Subcutaneous adipose tissue (tissue), 4 donors: ENCODE measurements around the gene PLA2G4D. TPM values are rescaled to one million over a fixed set of nuclear protein-coding genes. Genes with fewer than 3 reads are reported as not detected.

ENCODE experiments used
- CTCF ChIP-seq: fragments of 450-650 bp; IDR thresholded peaks from one replicate; pipeline ENCODE4 v1.5.1; 2016; ENCODE audit warnings: low read depth, mild to moderate bottlenecking, control low read depth, antibody characterized with exemption, moderate library complexity
- total RNA-seq, 4 donors: library from RNA; depleted of rRNA; stranded (reverse); fragments of >200 nt; gene quantifications; one replicate each; pipeline ENCODE4 v1.1.0, GENCODE V29; 2016

Gene PLA2G4D
- total RNA-seq, 4 donors from 2014 or later: 0.57 TPM; not detected in 3

DNA sequence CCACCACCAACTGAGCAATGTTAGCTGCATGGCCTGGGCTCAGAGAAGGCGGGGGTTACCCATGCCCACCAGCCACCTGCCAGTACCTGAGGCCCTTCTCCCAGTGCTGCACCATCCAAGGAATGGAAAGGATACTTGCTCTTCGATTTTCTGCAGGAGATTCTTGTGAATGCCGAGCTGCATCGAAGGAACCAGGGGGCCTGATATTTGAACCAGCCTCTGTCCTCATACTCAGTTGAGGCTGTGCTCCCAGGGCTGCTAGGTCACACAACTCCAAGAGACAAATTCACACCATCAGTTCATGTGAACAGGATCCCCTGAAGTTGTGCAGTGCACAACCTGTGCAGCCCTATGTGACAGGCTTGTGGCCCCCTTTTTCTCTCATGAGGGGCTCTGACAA is 44.0 kb upstream of the PLA2G4D start:
- no peak for TF ChIP-seq CTCF

- no peak for TF ChIP-seq CTCF
Measured at GRCh38 chr15:42137461-42138261, 43.3 kb upstream of the PLA2G4D start.

DNA sequence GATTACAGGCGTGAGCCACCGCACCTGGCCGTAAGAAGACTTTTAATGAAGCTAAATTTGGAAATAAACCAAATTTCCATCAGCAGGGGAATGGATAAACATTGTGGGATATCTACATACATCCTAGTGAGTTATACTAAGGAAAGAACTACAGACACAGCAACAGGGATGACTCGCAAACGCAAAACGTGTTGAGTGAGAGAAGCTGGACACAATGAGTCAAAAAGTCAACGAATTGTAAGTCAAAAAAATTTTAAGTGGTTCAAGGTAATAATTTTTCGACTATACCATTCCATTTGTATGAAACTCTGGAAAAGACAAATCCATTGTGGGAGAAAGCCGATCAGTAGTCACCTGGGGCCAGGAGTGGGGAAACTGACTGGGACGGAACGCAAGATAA is 42.2 kb upstream of the PLA2G4D start:
- no peak for TF ChIP-seq CTCF

DNA sequence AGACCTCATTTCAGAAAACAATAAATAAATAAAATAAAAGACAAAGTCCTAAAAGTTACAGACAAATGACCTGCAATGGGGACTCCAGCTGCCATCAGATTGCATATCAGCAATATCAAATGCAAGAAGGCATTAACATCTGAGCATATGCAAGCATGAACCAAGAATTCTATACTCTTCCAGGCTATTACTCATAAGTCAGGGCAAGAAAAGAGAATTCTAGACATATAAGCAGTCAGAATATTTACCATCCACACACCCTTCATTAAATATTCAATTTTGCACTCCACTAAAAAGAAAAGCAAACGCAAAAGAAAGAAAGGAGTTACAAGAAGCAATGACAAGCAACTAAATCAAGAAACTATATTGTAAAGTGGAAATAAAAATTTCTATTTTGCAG is 41.0 kb upstream of the PLA2G4D start:
- TF ChIP-seq CTCF: no peak

DNA sequence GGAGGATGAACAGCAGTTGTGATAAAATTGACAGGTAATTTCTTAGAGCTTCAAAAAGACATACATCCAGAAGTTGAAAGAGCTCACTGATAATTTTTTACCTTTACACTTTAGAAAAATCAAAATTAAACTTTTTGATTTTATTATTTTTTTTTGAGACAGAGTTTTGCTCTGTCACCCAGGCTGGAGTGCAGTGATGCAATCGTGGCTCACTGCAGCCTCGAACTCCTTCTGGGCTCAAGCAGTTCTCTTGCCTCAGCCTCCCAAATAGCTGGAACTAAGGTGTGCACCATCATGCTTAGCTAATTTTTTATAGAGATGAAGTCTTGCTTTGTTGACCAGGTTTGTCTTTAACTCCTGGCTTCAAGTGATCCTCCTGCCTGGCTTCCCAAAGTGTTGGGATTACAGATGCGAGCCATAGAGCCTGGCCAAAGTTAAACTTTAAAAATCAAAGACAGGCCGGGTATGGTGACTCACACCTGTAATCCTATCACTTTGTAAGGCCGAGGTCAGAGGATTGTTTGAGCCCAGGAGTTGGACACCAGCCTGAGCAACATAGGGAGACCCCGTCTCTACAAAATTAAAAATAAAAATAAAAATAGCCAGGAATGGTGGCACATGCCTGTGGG is 40.4 kb upstream of the PLA2G4D start:
- TF ChIP-seq CTCF: no peak

- no peak for TF ChIP-seq CTCF
Measured at GRCh38 chr15:42133886-42134502, 39.6 kb upstream of the PLA2G4D start.

DNA sequence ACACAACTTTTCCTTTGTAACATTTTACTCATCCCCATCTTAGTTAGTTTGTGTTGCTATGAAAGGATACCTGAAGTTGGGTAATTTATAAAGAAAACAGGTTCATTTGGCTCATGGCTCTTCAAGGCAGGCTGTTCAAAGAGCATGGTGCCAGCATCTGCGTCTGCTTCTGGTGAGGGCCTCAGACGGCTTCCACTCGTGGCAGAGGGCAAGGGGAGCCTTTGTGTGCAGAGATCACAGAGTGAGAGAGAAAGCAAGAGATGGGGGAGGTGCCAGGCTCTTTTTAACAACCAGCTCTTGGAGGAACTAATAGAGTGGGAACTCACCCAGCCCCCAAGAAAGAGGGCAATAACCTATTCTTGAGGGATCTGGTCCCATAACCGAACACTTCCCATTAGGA is 39.0 kb upstream of the PLA2G4D start:
- no peak for TF ChIP-seq CTCF
